H9 (cell line): ENCODE measurements around the gene BRSK1. TPM values are rescaled to one million over a fixed set of nuclear protein-coding genes. Genes with fewer than 3 reads are reported as not detected.

Experiments used
- DNase-seq: peaks from one replicate; pipeline ENCODE4 v3.0.0-alpha.2; 2017
- H2AFZ ChIP-seq: one replicate; pipeline ENCODE4 v1.6.1; 2013; ENCODE audit warnings: mild to moderate bottlenecking, low read length, control low read depth, moderate library complexity
- H2AK5ac ChIP-seq: 2 replicates; pipeline ENCODE4 v1.6.1; 2013; ENCODE audit warnings: low read length, control low read depth, mixed read lengths; ENCODE audit not compliant: insufficient read length
- H2BK120ac ChIP-seq: one replicate; pipeline ENCODE4 v1.6.1; 2013; ENCODE audit warnings: low read depth, mild to moderate bottlenecking, low read length, control low read depth, inconsistent platforms; ENCODE audit not compliant: poor library complexity, severe bottlenecking
- H2BK12ac ChIP-seq: 2 replicates; pipeline ENCODE4 v1.6.1; 2013; ENCODE audit warnings: low read length, control low read depth, mixed read lengths, low read depth; ENCODE audit not compliant: insufficient read length
- H2BK15ac ChIP-seq: 2 replicates; pipeline ENCODE4 v1.6.1; 2013; ENCODE audit warnings: low read depth, low read length, control low read depth
- H2BK20ac ChIP-seq: one replicate; pipeline ENCODE4 v1.6.1; 2013; ENCODE audit warnings: low read depth, mild to moderate bottlenecking, low read length, control low read depth, inconsistent platforms; ENCODE audit not compliant: poor library complexity, severe bottlenecking
- H2BK5ac ChIP-seq: 2 replicates; pipeline ENCODE4 v1.6.1; 2013; ENCODE audit warnings: low read length, control low read depth, mixed read lengths; ENCODE audit not compliant: insufficient read length
- H3K14ac ChIP-seq: 2 replicates; pipeline ENCODE4 v1.6.1; 2013; ENCODE audit warnings: low read length, control low read depth; ENCODE audit not compliant: insufficient read depth
- H3K18ac ChIP-seq: 2 replicates; pipeline ENCODE4 v1.6.1; 2013; ENCODE audit warnings: low read depth, mild to moderate bottlenecking, mixed read lengths, low read length, control low read depth; ENCODE audit not compliant: insufficient read length
- H3K23ac ChIP-seq: 2 replicates; pipeline ENCODE4 v1.6.1; 2013; ENCODE audit warnings: low read length, control low read depth, mixed read lengths, low read depth; ENCODE audit not compliant: insufficient read length
- H3K23me2 ChIP-seq: 2 replicates; pipeline ENCODE4 v1.6.1; 2013; ENCODE audit warnings: low read depth, mild to moderate bottlenecking, mixed read lengths, low read length, control low read depth; ENCODE audit not compliant: insufficient read length, poor library complexity, severe bottlenecking
- H3K27ac ChIP-seq: 2 replicates; pipeline ENCODE4 v1.5.1; 2013; ENCODE audit warnings: low read length, control low read depth, mixed read lengths, low read depth; ENCODE audit not compliant: insufficient read length
- H3K27me3 ChIP-seq: 2 replicates; pipeline ENCODE4 v1.6.1; 2013; ENCODE audit warnings: low read length, control low read depth, inconsistent platforms; ENCODE audit not compliant: insufficient read depth
- H3K4ac ChIP-seq: 2 replicates; pipeline ENCODE4 v1.6.1; 2013; ENCODE audit warnings: low read depth, mild to moderate bottlenecking, control low read depth, inconsistent platforms, low read length, moderate library complexity
- H3K4me1 ChIP-seq: 2 replicates; pipeline ENCODE4 v1.6.1; 2013; ENCODE audit warnings: low read length, control low read depth, inconsistent platforms; ENCODE audit not compliant: insufficient read depth
- H3K4me2 ChIP-seq: 2 replicates; pipeline ENCODE4 v1.6.1; 2013; ENCODE audit warnings: low read length, control low read depth, mixed read lengths; ENCODE audit not compliant: insufficient read length, insufficient read depth
- H3K56ac ChIP-seq: 2 replicates; pipeline ENCODE4 v1.6.1; 2013; ENCODE audit warnings: low read depth, mild to moderate bottlenecking, mixed read lengths, low read length, control low read depth; ENCODE audit not compliant: insufficient read length
- H3K79me1 ChIP-seq: 2 replicates; pipeline ENCODE4 v1.6.1; 2013; ENCODE audit warnings: low read depth, mild to moderate bottlenecking, moderate library complexity, low read length, control low read depth, inconsistent platforms; ENCODE audit not compliant: insufficient read depth, poor library complexity, severe bottlenecking
- H3K79me2 ChIP-seq: 2 replicates; pipeline ENCODE4 v1.6.1; 2013; ENCODE audit warnings: low read length, control low read depth, inconsistent platforms; ENCODE audit not compliant: insufficient read depth
- H3K9ac ChIP-seq: 2 replicates; pipeline ENCODE4 v1.6.1; 2013; ENCODE audit warnings: low read length, control low read depth, mixed read lengths; ENCODE audit not compliant: insufficient read length; ENCODE audit errors: extremely low read depth
- H3K9me3 ChIP-seq: one replicate; pipeline ENCODE4 v1.6.1; 2013; ENCODE audit warnings: low read depth, low read length, inconsistent platforms; ENCODE audit not compliant: control insufficient read depth
- H3T11ph ChIP-seq: one replicate; pipeline ENCODE4 v1.6.1; 2013; ENCODE audit warnings: mild to moderate bottlenecking, low read length, control low read depth, inconsistent platforms
- H4K20me1 ChIP-seq: one replicate; pipeline ENCODE4 v1.6.1; 2013; ENCODE audit not compliant: control insufficient read depth, insufficient read length, insufficient read depth
- H4K5ac ChIP-seq: 2 replicates; pipeline ENCODE4 v1.6.1; 2013; ENCODE audit warnings: low read depth, mild to moderate bottlenecking, mixed read lengths, low read length, control low read depth; ENCODE audit not compliant: insufficient read length
- H4K8ac ChIP-seq: replicated peaks from 2 replicates; pipeline ENCODE4 v1.6.1; 2013; ENCODE audit warnings: low read length, control low read depth, mixed read lengths, low read depth; ENCODE audit not compliant: insufficient read length
- H4K91ac ChIP-seq: 2 replicates; pipeline ENCODE4 v1.6.1; 2013; ENCODE audit warnings: low read depth, mild to moderate bottlenecking, moderate library complexity, mixed read lengths, low read length, control low read depth; ENCODE audit not compliant: insufficient read length
- H3K27ac Mint-ChIP-seq, 3 experiments: 2 replicates in 2 of 3; 3 replicates in 1 of 3; pipeline ENCODE4 v1.8.0; 2020 to 2021; ENCODE audit warnings: mixed read lengths in 3 of 3, mild to moderate bottlenecking in 1 of 3, moderate library complexity in 1 of 3
- H3K27me3 Mint-ChIP-seq: 2 replicates; pipeline ENCODE4 v1.8.0; 2021; ENCODE audit warnings: low read depth, mild to moderate bottlenecking, moderate library complexity, mixed read lengths
- H3K36me3 Mint-ChIP-seq, 3 experiments: 2 replicates in 2 of 3; 3 replicates in 1 of 3; pipeline ENCODE4 v1.8.0; 2020 to 2021; ENCODE audit warnings: low read depth in 3 of 3, mixed read lengths in 3 of 3; ENCODE audit not compliant: insufficient read depth in 1 of 3
- H3K4me1 Mint-ChIP-seq, 2 experiments: 2 replicates each; pipeline ENCODE4 v1.8.0; 2020; ENCODE audit warnings: mixed read lengths in 2 of 2
- H3K4me3 Mint-ChIP-seq, 2 experiments: 2 replicates in 1 of 2; 3 replicates in 1 of 2; pipeline ENCODE4 v1.8.0; 2020 to 2021; ENCODE audit warnings: mild to moderate bottlenecking in 2 of 2, mixed read lengths in 2 of 2, moderate library complexity in 1 of 2
- H3K9me3 Mint-ChIP-seq, 2 experiments: 2 replicates in 1 of 2; 3 replicates in 1 of 2; pipeline ENCODE4 v1.8.0; 2020; ENCODE audit warnings: mild to moderate bottlenecking in 2 of 2, mixed read lengths in 2 of 2, moderate library complexity in 1 of 2
- CTCF ChIP-seq: fragments of 200-600 bp; sonication (generic); conservative IDR thresholded peaks from 3 replicates; pipeline ENCODE4 v1.8.0; 2021; ENCODE audit warnings: antibody characterized with exemption, mild to moderate bottlenecking
- WGBS: extraction: QIAGEN DNeasy Blood & Tissue Kit; methylation state at CpG from one replicate; pipeline ENCODE4 v1.1.7; 2013; ENCODE audit warnings: missing lambda C conversion rate, low lambda C conversion rate, mixed read lengths; ENCODE audit not compliant: insufficient read length; ENCODE audit errors: extremely low coverage; 5-methylcytosine and 5-hydroxymethylcytosine counted together
- total RNA-seq: library from RNA; stranded (reverse); gene quantifications from 2 replicates; pipeline ENCODE4 v1.2.1, GENCODE V29; 2021

BRSK1 gene
- total RNA-seq, 1 experiment from 2014 or later, result 43.5 TPM

- no peak within 1 kb of the TSS for H4K91ac ChIP-seq
- peak within 1 kb of the TSS; percentile 79 for H3K9ac ChIP-seq
- H3K23ac ChIP-seq, result no peak within 1 kb of the TSS
- no peak within 1 kb of the TSS for H3K56ac ChIP-seq
- Mint-ChIP-seq H3K27ac (peak within 1 kb of the TSS; percentile 97 to 99 (median 99)), H3K9me3 (no peaks in the 10 kb centered on the region), H3K36me3 (peaks cover 5 to 10% (median 9%) of the 10 kb centered on the region in 3 experiments), H3K4me1 (peaks cover 38 to 50% of the 10 kb centered on the region in 2 experiments), H3K4me3 (peak within 1 kb of the TSS; percentile 97 to 99), H3K27me3 (no peaks in the 10 kb centered on the region; the same call in 1 of the 2 replicates)
- H2BK20ac ChIP-seq, result no peak within 1 kb of the TSS
- H2BK120ac ChIP-seq, result no peak within 1 kb of the TSS
- H3K27ac ChIP-seq, result peak within 1 kb of the TSS; percentile 22
- H3K4me1 ChIP-seq, result peaks cover 10% of the 10 kb centered on the region; the same call in 1 of the 2 replicates
- H3K14ac ChIP-seq, result peak within 1 kb of the TSS; percentile 47
- no peak within 1 kb of the TSS for H2AFZ ChIP-seq
- no peak within 1 kb of the TSS for H3T11ph ChIP-seq
- H3K23me2 ChIP-seq, result peaks cover 9% of the 10 kb centered on the region
- no peak within 1 kb of the TSS for H3K4ac ChIP-seq
- peak; percentile 95 for DNase-seq
- no peak within 1 kb of the TSS for H2BK12ac ChIP-seq
- no peak within 1 kb of the TSS for H2BK15ac ChIP-seq
- WGBS, result no CpG with 5 or more reads among the region's 76 CpGs
- no peak within 1 kb of the TSS for H2BK5ac ChIP-seq
- H3K27me3 ChIP-seq, result no peaks in the 10 kb centered on the region
- H4K8ac ChIP-seq, result no peak within 1 kb of the TSS
- H3K79me1 ChIP-seq, result peaks cover 16% of the 10 kb centered on the region
- no peak for TF ChIP-seq CTCF
- H3K79me2 ChIP-seq, result peaks cover 37% of the 10 kb centered on the region; the same call in 1 of the 2 replicates
- H2AK5ac ChIP-seq, result no peak within 1 kb of the TSS
- H3K4me2 ChIP-seq, result peak within 1 kb of the TSS; percentile 80
- H4K5ac ChIP-seq, result no peak within 1 kb of the TSS
- H3K9me3 ChIP-seq, result no peaks in the 10 kb centered on the region
- H4K20me1 ChIP-seq, result peaks cover 3% of the 10 kb centered on the region
- H3K18ac ChIP-seq, result peak within 1 kb of the TSS; percentile 11
Observed at GRCh38 chr19:55258828-55259539, 24.8 kb upstream of the BRSK1 start, which contains the start of gene PPP6R1. TSS of gene PPP6R1 (minus strand) at chr19:55259017. CDS start at chr19:55247103, 11,914 bp downstream.
